Measurements from ENCODE around the gene NSRP1.
A peak's percentile ranks its signal among the peaks of the same experiment; 100 is the strongest.

The NSRP1 gene

GRCh38 chr17:30230596-30231125 lies 114.0 kb downstream of the NSRP1 start:
- no peak overlapping the region for H3K27ac ChIP-seq
- TF ChIP-seq CTCF (conservative IDR thresholded peaks at IDR 0.05) = 0 out of 2 replicates have a peak, but pooled peaks have one; percentile 8

- no peak overlapping the region for H3K27ac ChIP-seq
- TF ChIP-seq CTCF (conservative IDR thresholded peaks at IDR 0.05) = no peak
Measured at GRCh38 chr17:30232015-30232823, 115.6 kb downstream of the NSRP1 start.

- H3K27ac ChIP-seq = no peak overlapping the region
- TF ChIP-seq CTCF (conservative IDR thresholded peaks at IDR 0.05) = no peak
Measured at GRCh38 chr17:30232824-30233427, 116.3 kb downstream of the NSRP1 start.

GRCh38 chr17:30234296-30234695 lies 117.7 kb downstream of the NSRP1 start:
- no peak overlapping the region for H3K27ac ChIP-seq
- no peak for TF ChIP-seq CTCF (conservative IDR thresholded peaks at IDR 0.05)

GRCh38 chr17:30234964-30235363 lies 118.3 kb downstream of the NSRP1 start:
- H3K27ac ChIP-seq = no peak overlapping the region
- TF ChIP-seq CTCF (conservative IDR thresholded peaks at IDR 0.05) = no peak

GRCh38 chr17:30235386-30236296 lies 119.0 kb downstream of the NSRP1 start, which contains the start of gene SLC6A4:
TSS of gene SLC6A4 (minus strand) at chr17:30235697. CDS start at chr17:30221958, 13,739 bp downstream.
- peak within 1 kb of the TSS; percentile 19; the same call in 1 of the 2 replicates for H3K27ac ChIP-seq
- TF ChIP-seq CTCF (conservative IDR thresholded peaks at IDR 0.05) = no peak
